CD1c-positive myeloid dendritic cell (primary cell): ENCODE data around the gene TXLNG.
"Not testable (repeated sequence)": the region's sequence is repeated elsewhere in the genome, so short reads cannot be mapped to it uniquely, and the experiment has no call there.

Experiments used
- DNase-seq: peaks from one replicate; pipeline ENCODE4 v3.0.0-alpha.2; 2016; ENCODE audit errors: extremely low spot score

TXLNG gene

DNA sequence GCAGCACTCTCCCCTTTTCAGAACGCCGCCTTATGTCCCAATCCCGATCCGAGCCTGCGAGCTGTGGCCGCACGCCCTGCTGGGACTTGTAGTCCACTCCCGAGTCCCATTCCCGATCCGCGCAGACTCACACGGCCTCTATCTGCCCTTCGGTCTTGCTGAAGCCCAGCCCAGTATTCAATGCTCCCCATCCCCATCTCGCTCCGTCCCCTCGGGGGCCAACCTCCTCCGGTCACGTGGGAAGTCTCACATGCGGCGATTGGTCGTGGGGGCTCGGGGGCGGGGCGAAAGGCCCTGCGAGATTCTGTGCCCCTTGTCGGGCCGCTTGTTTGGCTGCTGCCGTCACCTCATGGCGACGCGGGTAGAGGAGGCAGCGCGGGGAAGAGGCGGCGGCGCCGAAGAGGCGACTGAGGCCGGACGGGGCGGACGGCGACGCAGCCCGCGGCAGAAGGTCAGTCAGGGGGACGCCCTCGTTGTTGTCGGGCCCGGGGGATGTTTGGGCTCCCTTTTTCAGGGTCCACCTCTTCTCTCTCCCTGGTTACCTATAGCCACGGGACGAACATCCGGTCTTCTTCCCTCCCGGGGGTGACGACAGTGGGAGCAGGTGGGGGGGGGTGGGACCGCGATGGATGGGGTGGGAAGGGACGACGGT is at the start of gene TXLNG:
TSS of gene TXLNG (plus strand) at position 328 of the 652 bp plus-strand sequence. CDS start at position 350, 22 bp downstream.
- peak; percentile 95 for DNase-seq

DNA sequence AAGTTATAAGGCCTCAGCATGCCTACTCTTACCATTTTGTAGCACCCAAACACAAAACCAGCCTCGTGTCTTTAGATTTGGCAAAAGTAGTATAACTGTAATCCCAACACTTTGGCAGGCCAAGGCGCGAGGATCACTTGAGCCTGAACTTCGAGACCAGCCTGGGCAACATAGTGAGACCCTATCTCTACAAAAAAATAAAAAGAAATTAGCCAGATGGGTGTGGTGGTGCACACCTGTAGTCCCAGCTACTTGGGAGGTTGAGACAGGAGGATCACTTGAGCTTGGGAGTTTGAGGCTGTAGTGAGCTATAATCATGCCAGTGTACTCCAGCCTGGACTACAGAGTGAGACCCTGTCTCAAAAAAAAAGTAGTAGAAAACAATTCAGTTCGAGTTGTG is 49.2 kb upstream of the TXLNG start:
- DNase-seq, result no peak

- DNase-seq, result no peak
These were observed 46.7 kb upstream of the TXLNG start for GRCh38 chrX:16739574-16739973.

DNA sequence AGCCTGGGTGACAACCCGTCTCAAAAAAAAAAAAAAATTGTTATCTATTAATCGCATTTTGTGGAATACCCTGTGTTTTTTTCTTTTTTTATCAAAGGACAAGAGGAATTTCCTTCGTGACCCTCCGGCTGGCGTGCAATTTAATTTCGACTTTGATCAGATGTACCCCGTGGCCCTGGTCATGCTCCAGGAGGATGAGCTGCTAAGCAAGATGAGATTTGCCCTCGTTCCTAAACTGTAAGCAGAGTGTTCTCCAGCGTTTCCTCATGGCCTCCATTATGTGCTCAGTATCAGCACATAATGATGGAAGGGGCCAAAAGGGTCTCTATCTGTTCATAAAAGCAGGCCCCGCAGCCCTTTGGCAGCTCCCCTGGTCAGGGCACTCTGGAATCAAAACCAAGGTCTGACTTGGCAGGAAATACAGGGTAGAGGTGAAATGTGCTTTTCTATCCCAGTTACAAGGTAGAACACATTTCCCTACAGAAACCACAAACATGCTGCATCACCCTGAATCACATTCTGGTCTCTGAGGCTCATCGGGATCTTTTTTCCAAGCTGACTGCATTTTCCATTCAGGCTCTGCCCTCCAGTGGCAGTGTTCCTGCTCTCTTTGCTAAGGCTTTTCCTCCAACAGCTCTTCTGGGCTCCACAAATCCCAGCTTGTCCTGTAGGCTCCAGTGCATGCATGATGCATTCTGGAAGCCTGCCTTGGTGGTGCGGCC is 42.5 kb upstream of the TXLNG start:
- no peak for DNase-seq

DNA sequence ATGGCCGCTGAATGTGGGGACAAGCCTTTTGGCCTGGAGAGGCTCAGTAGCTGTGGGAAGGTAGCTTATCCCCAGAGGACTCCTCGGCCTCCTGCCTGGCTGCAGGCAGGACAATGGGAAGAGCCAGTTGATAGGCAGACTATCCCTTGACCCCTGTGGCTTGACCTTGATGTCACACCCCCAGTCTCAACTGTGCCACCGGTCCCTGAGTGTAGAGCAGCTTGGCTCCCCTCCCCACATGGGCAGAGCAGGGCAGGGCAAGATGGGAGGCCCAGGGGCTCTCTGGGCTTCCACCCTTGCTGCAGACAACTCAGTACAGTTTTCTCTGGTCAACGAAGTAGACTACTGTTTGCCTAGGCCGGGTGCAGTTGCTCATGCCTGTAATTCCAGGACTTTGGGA is 41.2 kb upstream of the TXLNG start:
- DNase-seq, result no peak

- DNase-seq, result no peak
These were observed 40.6 kb upstream of the TXLNG start for GRCh38 chrX:16745659-16746058.

GRCh38 chrX:16748425-16748824 is 37.8 kb upstream of the TXLNG start:
- DNase-seq, result no peak

DNA sequence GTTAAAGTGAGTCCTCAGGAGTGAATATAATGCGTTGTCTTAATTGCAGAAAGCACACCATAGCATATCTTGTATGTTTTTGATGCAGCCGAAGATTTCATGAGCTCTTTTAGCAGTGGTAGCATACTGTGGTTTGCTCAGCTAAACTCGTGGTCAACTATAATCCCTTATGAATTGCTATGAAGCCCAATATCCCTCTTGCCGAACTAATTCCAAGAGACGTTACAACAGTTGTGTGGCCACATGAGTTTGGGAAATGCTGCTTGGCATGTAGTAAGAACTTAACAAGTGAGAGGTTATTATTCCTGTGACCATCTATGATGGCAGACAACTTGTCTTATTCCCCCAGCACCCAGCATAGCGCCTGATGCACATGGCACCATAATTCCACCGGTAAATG is 36.1 kb upstream of the TXLNG start:
- DNase-seq, result no peak

DNA sequence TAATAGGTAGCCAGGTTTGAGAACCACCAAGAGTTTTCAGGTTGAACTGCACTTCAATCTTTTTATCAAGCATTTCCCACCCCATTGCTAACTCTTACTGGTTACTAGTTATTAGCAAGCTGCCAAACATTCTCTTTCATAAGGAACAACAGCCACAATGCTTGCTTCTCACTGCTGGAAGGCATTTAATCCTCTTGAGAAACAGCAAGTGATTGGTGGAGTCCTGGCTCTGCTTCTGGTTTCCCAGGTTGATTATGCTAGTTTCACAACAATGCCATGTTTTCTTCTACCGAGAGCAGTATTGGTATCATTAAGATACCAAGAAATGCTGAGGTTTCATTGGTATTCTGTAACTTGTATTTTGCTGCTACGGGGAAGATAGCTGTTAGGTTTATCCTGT is 32.2 kb upstream of the TXLNG start:
- DNase-seq, result no peak

GRCh38 chrX:16756724-16757123 is 29.5 kb upstream of the TXLNG start:
- no peak for DNase-seq

DNA sequence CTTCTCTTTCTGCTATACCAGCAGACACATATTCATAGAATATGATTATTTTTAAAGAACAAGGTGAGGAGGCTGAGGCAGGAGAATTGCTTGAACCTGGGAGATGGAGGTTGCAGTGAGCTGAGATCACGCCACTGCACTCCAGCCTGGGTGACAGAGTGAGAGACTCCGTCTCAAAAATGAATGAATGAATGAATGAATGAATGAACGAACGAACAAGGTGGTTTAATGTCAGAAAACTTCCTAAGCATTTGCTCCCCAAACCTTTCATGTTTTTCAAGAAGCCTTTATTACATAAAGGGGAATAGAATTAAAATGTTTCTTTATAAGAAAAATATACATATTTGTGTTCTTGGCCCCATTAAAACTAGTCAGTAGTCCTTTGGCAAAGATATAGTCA is 24.8 kb upstream of the TXLNG start:
- not testable (repeated sequence) for DNase-seq

GRCh38 chrX:16762579-16762978 is 23.7 kb upstream of the TXLNG start:
- DNase-seq, result no peak

- DNase-seq, result no peak
These were observed 20.7 kb upstream of the TXLNG start for GRCh38 chrX:16765594-16765993.

DNA sequence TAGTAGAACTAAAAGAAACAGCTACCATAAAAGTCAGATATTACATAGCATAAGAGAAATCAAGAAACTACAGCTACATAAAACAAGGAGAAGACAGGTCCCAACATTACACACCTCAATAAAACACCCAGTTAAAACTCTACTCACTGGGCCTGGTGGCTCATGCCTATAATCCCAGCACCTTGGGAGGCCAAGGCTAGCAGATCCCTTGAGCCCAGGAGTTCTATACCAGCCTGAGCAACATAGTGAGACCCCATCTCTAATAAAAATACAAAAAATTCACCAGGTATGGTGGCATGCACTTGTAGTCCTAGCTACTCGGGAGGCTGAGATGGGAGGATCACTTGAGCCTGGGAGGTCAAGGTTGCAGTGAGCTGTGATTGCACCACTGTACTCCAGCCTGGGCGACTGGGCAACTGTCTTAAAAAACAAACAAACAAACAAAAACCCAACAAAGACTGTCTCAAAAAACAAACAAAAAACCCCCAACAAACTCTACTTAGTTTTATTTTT is 15.2 kb upstream of the TXLNG start:
- no peak for DNase-seq

DNA sequence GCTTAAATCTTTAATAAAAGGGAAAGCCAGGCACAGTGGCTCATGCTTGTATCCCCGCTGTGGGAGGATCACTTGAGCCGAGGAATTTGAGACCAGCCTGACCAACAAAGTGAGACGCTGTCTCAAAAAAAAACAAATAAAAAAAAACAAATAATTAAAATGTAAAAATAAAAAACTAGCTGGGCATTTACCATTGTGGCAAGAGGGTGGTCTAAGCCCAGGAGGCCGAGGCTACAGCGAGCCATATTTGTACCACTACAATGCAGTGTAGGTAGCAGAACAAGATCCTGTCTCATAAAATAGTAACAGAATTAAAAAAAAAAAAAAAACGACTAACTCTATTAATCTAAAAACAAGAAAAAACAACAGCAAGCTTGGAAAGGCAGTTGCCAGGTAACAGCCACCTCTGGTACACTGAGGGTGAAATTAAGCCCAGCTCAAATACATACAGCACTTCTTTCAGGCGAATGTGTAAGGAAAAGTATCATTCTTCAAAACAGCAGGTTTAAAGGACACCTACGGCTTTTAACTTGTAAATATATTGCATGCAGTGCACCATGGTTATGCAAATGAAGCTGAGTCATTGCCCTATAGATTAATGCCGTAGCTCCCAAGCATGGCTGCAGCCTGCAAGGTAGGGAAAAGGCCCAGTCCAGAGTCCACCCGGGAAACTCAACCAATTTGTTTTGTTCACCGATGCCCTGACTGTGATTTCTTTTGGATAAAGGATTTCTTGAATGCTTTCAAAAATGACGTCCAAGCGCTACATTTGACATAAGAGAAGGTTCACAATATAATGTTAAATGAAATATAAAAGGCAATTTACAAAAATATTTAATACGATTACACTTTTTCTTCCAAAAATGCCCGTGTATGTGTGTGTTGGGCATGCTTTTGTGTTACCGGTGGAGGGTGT is 14.5 kb upstream of the TXLNG start:
- no peak for DNase-seq

DNA sequence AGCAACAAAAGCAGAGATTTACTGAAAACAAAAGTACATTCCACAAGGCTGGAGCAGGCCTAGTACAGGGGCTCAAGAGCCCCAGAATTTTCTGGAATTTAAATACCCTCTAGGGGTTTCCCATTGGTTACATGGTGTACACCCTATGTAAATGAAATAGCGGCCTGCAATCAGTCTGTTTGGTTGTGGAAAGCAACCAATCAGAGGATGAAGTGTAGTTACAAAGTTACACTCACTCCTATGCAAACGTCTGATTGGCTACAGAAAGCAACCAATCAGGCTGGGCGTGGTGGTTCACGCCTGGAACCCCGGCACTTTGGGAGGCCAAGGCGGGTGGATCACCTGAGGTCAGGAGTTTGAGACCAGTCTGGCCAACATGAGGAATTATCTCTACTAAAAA is 13.8 kb upstream of the TXLNG start:
- DNase-seq, result no peak

DNA sequence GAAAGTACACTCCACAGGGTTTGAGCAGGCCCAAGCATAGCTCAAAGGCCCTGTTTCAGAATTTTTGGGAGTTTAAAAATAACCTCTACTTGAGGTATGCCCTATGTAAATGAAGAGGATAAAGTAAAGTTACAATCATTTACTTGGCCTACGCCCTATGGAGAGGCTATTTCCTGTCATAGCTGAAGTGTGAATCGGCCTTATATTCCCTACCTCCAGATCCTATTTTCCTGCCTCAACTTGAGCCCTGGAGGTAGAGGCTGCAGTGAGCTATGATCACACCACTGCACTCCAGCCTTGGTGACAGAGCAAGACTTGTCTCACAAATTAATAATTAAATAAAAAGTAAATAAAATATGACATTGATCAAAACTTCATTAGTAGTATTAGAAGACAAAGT is 11.5 kb upstream of the TXLNG start:
- DNase-seq, result no peak

DNA sequence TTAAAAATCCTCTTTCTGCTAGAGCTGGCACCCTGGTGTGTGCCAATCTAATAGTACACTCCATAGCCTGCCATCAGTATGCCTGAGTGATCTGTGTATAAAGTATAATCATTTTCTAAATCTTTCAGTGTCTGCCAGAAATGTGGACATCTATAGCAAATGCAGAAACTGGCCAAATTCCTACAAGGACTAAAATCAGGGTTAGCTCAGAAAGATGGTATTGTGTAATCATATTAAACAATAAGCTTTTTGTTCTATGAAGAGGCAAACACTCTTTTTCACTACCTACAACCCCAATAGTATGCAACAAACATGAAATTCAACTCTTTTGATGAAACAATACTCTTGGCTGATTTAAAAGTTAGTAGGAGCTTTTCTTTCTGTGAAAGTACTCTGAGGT is 7.7 kb upstream of the TXLNG start:
- DNase-seq, result no peak

GRCh38 chrX:16778993-16779392 is 7.3 kb upstream of the TXLNG start:
- DNase-seq, result no peak

DNA sequence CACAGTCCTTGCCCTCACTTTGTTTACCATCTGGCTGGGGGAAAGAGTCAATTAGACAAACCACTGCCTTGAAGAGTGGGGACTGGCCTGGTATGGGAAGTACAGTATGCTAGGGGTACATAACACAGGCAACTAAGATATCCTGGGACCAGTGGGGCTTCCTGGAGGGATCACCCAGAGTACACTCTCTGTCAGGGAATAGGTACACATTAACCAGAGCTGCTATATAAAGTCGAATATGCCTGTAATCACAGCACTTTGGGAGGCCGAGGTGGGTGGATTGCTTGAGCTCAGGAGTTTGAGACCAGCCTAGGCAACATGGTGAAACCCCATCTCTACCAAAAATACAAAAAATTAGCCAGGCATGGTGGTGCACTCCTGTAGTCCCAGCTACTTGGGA is 6.5 kb upstream of the TXLNG start:
- not testable (repeated sequence) for DNase-seq

DNA sequence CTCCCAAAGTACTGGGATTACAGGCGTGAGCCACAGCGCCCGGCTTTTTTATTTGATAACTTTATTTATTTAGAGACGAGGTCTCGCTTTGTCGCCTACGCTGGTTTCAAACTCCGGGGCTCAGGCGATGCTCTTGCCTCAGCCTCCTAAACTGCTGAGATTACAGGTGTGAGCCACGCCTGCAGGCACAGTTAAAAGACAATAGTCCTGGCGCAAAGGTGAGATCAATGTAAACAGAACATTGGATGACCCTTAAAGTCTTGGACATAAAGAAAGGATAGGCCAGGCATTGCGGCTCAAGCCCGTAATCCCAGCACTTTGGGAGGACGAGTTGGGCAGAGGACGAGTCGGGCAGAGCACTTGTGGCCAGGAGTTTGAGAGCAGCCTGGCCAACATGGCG is 2.8 kb upstream of the TXLNG start:
- DNase-seq, result no peak

- DNase-seq, result not testable (repeated sequence)
These were observed 1.8 kb upstream of the TXLNG start for GRCh38 chrX:16784440-16784839.
